ENCODE results near the gene PSEN2.
"Not testable (repeated sequence)": the region's sequence is repeated elsewhere in the genome, so short reads cannot be mapped to it uniquely, and the experiment has no call there.

PSEN2 gene

GRCh38 chr1:226831953-226832352 lies 38.5 kb upstream of the PSEN2 start:
- Histone ChIP-seq H3K27ac (replicated peaks) (no peak overlapping the region), H3K27me3 (ENCODE audit: insufficient read depth, poor library complexity, severe bottlenecking) (no peaks in the 10 kb centered on the region), H3K4me3 (replicated peaks; ENCODE audit: insufficient read depth, low read length) (no peak overlapping the region)
- TF ChIP-seq SPI1 (IDR thresholded peaks at IDR 0.05; ENCODE audit: borderline replicate concordance, low read depth) (no peak), CTCF (IDR thresholded peaks at IDR 0.05; ENCODE audit: insufficient read depth, low read length) (no peak), GABPA (IDR thresholded peaks at IDR 0.05; ENCODE audit: low read depth) (no peak), POLR2AphosphoS5 (IDR thresholded peaks at IDR 0.05; ENCODE audit: low read depth) (no peak), REST (IDR thresholded peaks at IDR 0.05; ENCODE audit: insufficient replicate concordance, low read depth) (no peak)
- no peak for DNase-seq (ENCODE audit: low read depth in 1 of 2, low spot score in 1 of 2)

GRCh38 chr1:226832613-226833012 lies 37.8 kb upstream of the PSEN2 start:
- Histone ChIP-seq H3K27ac (replicated peaks) (no peak overlapping the region), H3K27me3 (ENCODE audit: insufficient read depth, poor library complexity, severe bottlenecking) (no peaks in the 10 kb centered on the region), H3K4me3 (replicated peaks; ENCODE audit: insufficient read depth, low read length) (no peak overlapping the region)
- no peak for DNase-seq (ENCODE audit: low read depth in 1 of 2, low spot score in 1 of 2)
- TF ChIP-seq SPI1 (IDR thresholded peaks at IDR 0.05; ENCODE audit: borderline replicate concordance, low read depth) (no peak), POLR2AphosphoS5 (IDR thresholded peaks at IDR 0.05; ENCODE audit: low read depth) (no peak)

- not testable (repeated sequence) for DNase-seq (ENCODE audit: low read depth in 1 of 2, low spot score in 1 of 2); H3K4me3 ChIP-seq (replicated peaks; ENCODE audit: insufficient read depth, low read length); H3K27me3 ChIP-seq (ENCODE audit: insufficient read depth, poor library complexity, severe bottlenecking); H3K27ac ChIP-seq (replicated peaks)
Measured at GRCh38 chr1:226834179-226834578, 36.2 kb upstream of the PSEN2 start.

GRCh38 chr1:226835396-226835795 lies 35.0 kb upstream of the PSEN2 start:
- H3K27me3 ChIP-seq (ENCODE audit: insufficient read depth, poor library complexity, severe bottlenecking); H3K27ac ChIP-seq (replicated peaks); DNase-seq (ENCODE audit: low read depth in 1 of 2, low spot score in 1 of 2): not testable (repeated sequence)

GRCh38 chr1:226837966-226838365 lies 32.5 kb upstream of the PSEN2 start:
- H3K4me3 ChIP-seq (replicated peaks; ENCODE audit: insufficient read depth, low read length); H3K27me3 ChIP-seq (ENCODE audit: insufficient read depth, poor library complexity, severe bottlenecking); H3K27ac ChIP-seq (replicated peaks); DNase-seq (ENCODE audit: low read depth in 1 of 2, low spot score in 1 of 2): not testable (repeated sequence)

More at GRCh38 chr1:226835396-226835795, 35.0 kb upstream of the PSEN2 start:
- not testable (repeated sequence) for H3K4me3 ChIP-seq (replicated peaks; ENCODE audit: insufficient read depth, low read length)

- TF ChIP-seq CTCF (IDR thresholded peaks at IDR 0.05; ENCODE audit: insufficient read depth, low read length) (no peak), SPI1 (IDR thresholded peaks at IDR 0.05; ENCODE audit: borderline replicate concordance, low read depth) (no peak), POLR2AphosphoS5 (IDR thresholded peaks at IDR 0.05; ENCODE audit: low read depth) (no peak), GABPA (IDR thresholded peaks at IDR 0.05; ENCODE audit: low read depth) (no peak), REST (IDR thresholded peaks at IDR 0.05; ENCODE audit: insufficient replicate concordance, low read depth) (no peak)
- Histone ChIP-seq H3K27me3 (ENCODE audit: insufficient read depth, poor library complexity, severe bottlenecking) (no peaks in the 10 kb centered on the region), H3K27ac (replicated peaks) (no peak overlapping the region), H3K4me3 (replicated peaks; ENCODE audit: insufficient read depth, low read length) (no peak overlapping the region)
- no peak for DNase-seq (ENCODE audit: low read depth in 1 of 2, low spot score in 1 of 2)
Measured at GRCh38 chr1:226838456-226838855, 32.0 kb upstream of the PSEN2 start.
